Stimulated activated CD4-positive, alpha-beta T cell treated with anti-CD3 and anti-CD28 coated beads, Interleukin-2, amount 100 ng/mL, for 24 hours (primary cell): ENCODE results near the gene GALNT2.

Experiments used
- DNase-seq, 2 donors: peaks; one replicate each; pipeline ENCODE4 v3.0.0-alpha.2; 2020

GALNT2 gene

DNA sequence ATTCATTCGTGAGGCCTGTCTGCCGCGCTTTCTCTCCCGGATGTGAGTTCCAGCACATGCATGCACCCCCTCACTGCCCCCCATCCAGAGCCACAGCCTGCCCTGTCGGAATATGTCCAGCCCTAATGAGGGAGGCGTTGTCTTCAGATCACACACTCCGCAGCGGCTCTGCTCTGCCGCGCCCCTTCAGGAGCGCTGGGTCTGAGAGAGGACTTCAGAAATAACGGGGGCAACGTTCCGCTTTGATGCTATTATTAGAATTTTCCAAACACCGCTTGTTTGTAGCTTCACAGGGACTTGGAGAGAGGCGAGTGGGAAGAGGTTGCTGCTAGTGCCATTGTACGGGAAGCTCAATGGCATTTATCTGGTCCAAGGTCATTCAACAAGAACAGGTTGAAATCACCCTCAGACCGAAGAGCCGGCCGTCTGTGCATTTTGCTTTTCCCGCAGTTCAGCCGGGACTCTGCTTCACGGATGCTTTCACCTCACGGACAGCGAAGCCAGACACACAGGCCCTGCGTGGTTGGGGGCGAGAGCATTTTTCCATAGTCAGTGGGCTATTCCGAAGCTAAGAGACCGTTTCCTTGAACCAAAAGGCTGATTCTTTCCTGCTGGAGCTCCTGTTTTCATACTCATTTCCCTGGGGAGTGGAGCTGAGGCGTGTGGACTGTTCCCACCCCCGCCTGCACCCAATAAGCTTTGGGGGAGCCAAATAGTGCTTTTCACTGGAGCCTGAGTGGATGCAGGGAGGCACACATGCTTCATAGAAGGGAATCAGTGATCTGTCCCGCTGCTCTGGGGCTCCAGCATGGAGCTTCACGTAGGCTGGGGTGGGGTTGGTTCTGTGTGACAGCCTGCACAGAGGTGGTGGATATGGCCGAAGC, 69.7 kb downstream of the GALNT2 start:
- no peak for DNase-seq

DNA sequence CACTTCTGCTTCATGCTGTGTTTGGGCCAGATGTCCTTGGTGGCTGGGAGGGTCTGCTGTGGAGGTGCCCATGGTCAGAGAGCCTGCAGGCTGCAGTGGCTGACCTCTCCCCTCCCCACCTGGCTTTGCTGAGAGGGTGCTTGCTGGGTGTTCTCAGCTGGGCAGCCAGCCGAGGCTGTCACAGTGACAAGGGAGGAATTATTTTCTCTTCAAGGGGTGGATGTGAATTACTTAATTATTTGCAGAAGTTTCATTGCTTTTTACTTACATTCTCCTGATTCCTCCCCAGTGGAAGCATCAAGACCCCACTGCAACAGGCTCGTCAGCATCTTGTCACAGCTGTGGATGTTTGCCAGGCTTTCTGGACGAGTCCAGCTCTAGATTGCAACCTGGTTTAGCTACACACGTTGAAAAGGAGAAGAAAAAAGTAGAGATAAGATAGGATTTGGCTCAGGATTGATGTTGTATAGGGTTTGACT, 70.3 kb downstream of the GALNT2 start:
- DNase-seq, result no peak

- no peak for DNase-seq
Measured at GRCh38 chr1:230138561-230139239, 71.7 kb downstream of the GALNT2 start.

- no peak for DNase-seq
Measured at GRCh38 chr1:230139315-230139714, 72.3 kb downstream of the GALNT2 start.

DNA sequence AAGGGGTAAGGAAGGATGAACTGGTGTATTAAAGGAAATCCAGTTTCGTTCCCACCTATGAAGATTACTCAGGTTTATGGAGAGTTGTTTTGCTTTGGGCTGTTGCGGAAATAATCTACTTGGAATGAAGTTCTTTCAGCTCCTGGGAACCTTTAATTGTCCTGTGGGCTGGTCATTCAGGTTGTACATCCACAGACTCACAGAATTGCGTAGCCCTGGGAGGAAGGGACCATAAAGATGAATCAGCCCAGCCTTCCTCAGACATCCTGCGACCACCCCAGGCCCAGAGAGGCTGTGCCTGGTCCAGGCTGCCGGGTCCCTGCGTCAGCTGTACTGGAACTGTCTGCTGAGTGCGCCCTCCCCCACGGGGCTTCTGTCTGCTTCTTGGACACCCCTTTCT, 72.7 kb downstream of the GALNT2 start:
- no peak for DNase-seq

GRCh38 chr1:230140221-230141020, 73.4 kb downstream of the GALNT2 start:
- DNase-seq, result no peak

GRCh38 chr1:230141021-230141648, 74.1 kb downstream of the GALNT2 start:
- DNase-seq, result no peak

DNA sequence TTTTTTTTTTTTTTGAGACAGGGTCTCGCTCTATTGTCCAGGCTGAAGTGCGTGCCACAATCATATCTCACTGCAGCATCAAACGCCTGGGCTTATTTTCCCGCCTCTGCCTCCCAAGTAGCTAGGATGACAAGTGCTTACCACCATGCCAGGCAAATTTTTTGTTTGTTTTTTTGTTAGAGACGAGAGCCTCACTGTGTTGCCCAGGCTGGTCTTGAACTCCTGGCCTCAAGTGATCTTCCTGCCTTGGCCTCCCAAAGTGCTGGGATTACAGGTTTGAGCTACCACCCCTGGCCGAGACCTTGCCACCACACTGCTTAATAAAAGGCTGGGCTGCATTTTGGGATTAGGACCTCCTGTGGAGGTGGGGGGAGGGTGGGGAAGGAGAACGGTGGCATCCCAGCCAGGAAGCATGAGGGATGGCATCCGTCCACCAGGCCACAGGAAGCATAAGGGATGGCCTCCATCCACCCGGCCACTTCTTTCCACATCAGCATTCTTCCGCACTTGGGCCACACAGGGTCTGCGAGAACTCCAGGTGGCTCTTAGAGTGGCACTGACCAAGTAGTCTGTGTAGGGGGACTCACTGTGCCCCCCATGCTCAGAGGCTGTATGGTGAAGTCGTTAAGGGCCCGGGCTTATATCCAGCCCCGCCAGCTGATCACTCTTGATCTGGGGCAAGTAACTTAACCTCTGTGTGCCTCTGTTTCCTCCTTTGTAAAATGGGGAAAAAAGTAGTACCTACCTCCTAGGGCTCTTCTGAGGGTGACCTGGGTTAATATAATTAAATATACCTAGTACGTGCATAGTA, 75.0 kb downstream of the GALNT2 start:
- no peak for DNase-seq

- DNase-seq, result no peak
Measured at GRCh38 chr1:230142608-230143210, 75.7 kb downstream of the GALNT2 start.

DNA sequence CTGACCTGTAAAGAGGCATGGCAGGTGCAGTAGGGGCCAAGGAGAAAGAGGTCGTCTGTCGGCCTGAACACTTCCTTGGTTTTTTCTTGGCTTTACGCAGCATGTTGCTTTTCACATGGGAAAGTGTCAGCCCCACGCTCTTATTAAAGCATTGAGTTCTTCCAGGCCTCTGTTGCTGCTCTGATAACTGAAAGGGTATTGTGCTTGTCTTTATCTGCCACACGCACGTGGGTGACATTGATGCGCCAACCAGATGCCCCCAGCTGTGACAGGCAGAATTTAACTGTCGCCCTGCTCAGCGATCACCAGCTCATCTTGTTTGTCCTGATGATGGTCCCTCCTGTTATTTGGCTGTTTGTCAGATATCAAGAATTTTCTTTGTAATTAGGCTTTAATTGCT, 76.5 kb downstream of the GALNT2 start:
- no peak for DNase-seq

DNA sequence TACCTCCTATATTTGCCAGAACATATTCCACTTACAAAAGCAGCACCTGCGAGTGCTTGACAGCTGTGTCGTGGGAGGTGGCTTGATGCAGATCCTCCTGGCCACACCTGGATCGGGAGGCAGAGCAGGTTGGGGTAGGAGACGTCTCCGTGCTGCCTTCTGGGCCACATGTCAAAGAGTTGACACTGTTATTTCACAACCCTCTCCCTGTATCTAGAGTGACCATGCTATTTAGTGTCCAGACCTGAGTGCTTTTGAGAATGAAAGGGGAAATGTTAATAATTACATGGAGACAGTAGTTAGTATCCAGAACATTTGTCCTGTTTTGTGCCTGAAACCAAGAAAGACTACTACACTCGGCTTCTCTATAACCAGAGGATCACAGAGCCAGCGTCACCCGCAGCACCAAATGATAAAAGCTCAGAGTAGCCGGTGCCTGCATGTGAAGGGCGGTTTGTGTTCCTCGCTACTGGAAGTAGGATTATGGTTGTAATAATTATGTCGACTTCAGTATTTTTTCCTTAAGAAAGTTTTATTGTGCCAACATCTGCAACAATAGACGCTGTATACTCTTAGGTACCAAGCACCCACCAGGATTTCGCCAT, 77.1 kb downstream of the GALNT2 start:
- no peak for DNase-seq

- no peak for DNase-seq
Measured at GRCh38 chr1:230144758-230145504, 77.9 kb downstream of the GALNT2 start.

- no peak for DNase-seq
Measured at GRCh38 chr1:230145505-230145899, 78.5 kb downstream of the GALNT2 start.

GRCh38 chr1:230145953-230146476, 79.0 kb downstream of the GALNT2 start:
- DNase-seq, result no peak

- no peak for DNase-seq
Measured at GRCh38 chr1:230146709-230147108, 79.7 kb downstream of the GALNT2 start.

- no peak for DNase-seq
Measured at GRCh38 chr1:230147253-230148125, 80.5 kb downstream of the GALNT2 start.

GRCh38 chr1:230148126-230148652, 81.2 kb downstream of the GALNT2 start:
- no peak for DNase-seq

DNA sequence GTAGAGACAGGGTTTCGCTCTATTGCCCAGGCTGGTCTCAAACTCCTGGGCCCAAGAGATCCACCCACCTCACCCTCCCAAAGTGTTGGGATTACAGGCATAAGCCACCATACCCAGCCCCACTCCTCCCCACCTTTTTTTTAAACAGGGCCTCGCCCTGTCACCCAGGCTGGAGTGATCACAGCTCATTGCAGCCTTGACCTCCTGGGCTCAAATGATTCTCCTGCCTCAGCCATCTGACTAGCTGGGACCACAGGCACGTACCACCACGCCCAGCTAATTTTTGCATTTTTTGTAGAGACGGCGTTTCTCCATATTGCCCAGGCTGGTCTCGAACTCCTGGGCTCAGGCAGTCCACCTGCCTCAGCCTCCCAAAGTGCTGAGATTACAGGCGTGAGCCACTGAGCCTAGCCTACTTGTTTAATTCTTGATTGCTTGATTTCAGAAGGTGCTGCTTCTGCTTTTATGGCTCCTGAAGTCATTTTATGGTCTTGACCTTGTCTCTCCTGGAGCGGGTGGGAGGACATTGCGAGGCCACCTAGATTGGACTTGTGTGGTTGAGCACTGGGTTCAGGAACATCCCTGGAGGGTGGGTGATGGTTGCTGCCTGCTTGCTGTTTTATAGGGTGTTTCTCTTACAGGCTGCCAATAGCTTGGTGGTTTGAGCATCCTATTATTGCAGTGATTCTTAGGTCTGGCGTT, 81.9 kb downstream of the GALNT2 start:
- DNase-seq, result no peak
